ENCODE measurements around the gene DNAJA4. TPM values are rescaled to one million over a fixed set of nuclear protein-coding genes. Genes with fewer than 3 reads are reported as not detected.

Gene DNAJA4
- total RNA-seq, 2 donors from 2014 or later, result 32.1 to 43.7 TPM

DNA sequence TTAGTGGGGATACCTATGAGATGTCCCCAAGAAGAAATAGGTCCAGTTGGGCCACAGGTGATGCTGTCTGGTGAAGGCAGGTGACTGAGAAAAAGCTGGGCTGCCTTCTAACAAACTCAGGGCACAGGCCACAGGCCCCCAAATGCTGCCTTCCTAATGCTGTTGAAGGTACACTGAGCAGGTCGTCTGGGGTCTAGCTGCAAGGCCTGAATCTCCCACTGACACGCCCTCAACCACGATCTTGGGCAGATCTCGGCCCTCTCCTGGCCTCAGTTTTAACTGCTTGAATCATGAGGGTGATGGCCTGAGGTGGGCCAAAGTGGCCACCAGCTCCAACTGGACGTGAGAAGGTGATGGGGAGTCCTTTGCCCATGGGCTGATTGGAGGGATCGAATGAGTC, 27.9 kb upstream of the DNAJA4 start:
- no peak for DNase-seq (ENCODE audit: low spot score)

GRCh38 chr15:78237146-78237545, 27.2 kb upstream of the DNAJA4 start:
- DNase-seq (ENCODE audit: low spot score), result no peak
- no peaks in the 10 kb centered on the region for H3K36me3 ChIP-seq
- H3K27me3 ChIP-seq (replicated peaks; ENCODE audit: insufficient read depth), result no peaks in the 10 kb centered on the region
- H3K27ac ChIP-seq, result no peak overlapping the region
- H3K4me1 ChIP-seq (replicated peaks), result no peaks in the 10 kb centered on the region
- no peaks in the 10 kb centered on the region for H3K9me3 ChIP-seq
- intact Hi-C loops (cut with DNase I), result no loop called here
- no peak overlapping the region for H3K4me3 ChIP-seq
- TF ChIP-seq POLR2AphosphoS5 (IDR thresholded peaks at IDR 0.05) (no peak), POLR2A (IDR thresholded peaks at IDR 0.05) (no peak), CTCF (IDR thresholded peaks at IDR 0.05) (no peak)
- 88% methylated on average over 6 of the region's 6 CpGs for WGBS

More for the DNA sequence above, 27.9 kb upstream of the DNAJA4 start:
- intact Hi-C loops (cut with DNase I), result no loop called here
- TF ChIP-seq POLR2A (IDR thresholded peaks at IDR 0.05) (no peak), CTCF (IDR thresholded peaks at IDR 0.05) (no peak), POLR2AphosphoS5 (IDR thresholded peaks at IDR 0.05) (no peak)
- 96% methylated on average over 6 of the region's 6 CpGs for WGBS
- no peak overlapping the region for H3K4me3 ChIP-seq
- H3K27me3 ChIP-seq (replicated peaks; ENCODE audit: insufficient read depth), result no peaks in the 10 kb centered on the region
- H3K4me1 ChIP-seq (replicated peaks), result no peaks in the 10 kb centered on the region
- H3K27ac ChIP-seq, result no peak overlapping the region
- H3K9me3 ChIP-seq, result no peaks in the 10 kb centered on the region
- no peaks in the 10 kb centered on the region for H3K36me3 ChIP-seq

- no peak for DNase-seq (ENCODE audit: low spot score)
- Histone ChIP-seq H3K27ac (no peak overlapping the region), H3K9me3 (no peaks in the 10 kb centered on the region), H3K4me3 (no peak overlapping the region), H3K27me3 (replicated peaks; ENCODE audit: insufficient read depth) (no peaks in the 10 kb centered on the region), H3K4me1 (replicated peaks) (no peaks in the 10 kb centered on the region), H3K36me3 (no peaks in the 10 kb centered on the region)
- no peak for TF ChIP-seq CTCF (IDR thresholded peaks at IDR 0.05)
- no peak for TF ChIP-seq POLR2AphosphoS5 (IDR thresholded peaks at IDR 0.05)
- intact Hi-C loops (cut with DNase I), result loop anchor here (5.0 to 10.0 kb wide), 3 partner anchors 63 to 275 kb away; partner anchors contain the start of gene CIB2
- WGBS, result 87% methylated on average over 5 of the region's 5 CpGs
Observed at GRCh38 chr15:78239811-78240210, 24.6 kb upstream of the DNAJA4 start.

GRCh38 chr15:78241017-78241416, 23.3 kb upstream of the DNAJA4 start:
- Histone ChIP-seq H3K27ac (no peak overlapping the region), H3K36me3 (no peaks in the 10 kb centered on the region), H3K4me1 (replicated peaks) (no peaks in the 10 kb centered on the region), H3K9me3 (no peaks in the 10 kb centered on the region), H3K27me3 (replicated peaks; ENCODE audit: insufficient read depth) (no peaks in the 10 kb centered on the region), H3K4me3 (no peak overlapping the region)
- TF ChIP-seq CTCF (IDR thresholded peaks at IDR 0.05) (peak; percentile 76 to 91 (median 88)), POLR2AphosphoS5 (IDR thresholded peaks at IDR 0.05) (no peak)
- peak; percentile 82 for DNase-seq (ENCODE audit: low spot score)
- intact Hi-C loops (cut with DNase I), result loop anchor here (1.0 to 10.0 kb wide), 4 partner anchors 64 to 276 kb away; partner anchors contain the start of gene CIB2
- WGBS, result 17% methylated on average over 11 of the region's 12 CpGs

- H3K4me1 ChIP-seq (replicated peaks), result no peaks in the 10 kb centered on the region
- H3K27ac ChIP-seq, result no peak overlapping the region
- 72% methylated on average over 5 of the region's 5 CpGs for WGBS
- intact Hi-C loops (cut with DNase I), result loop anchor here (5.0 to 10.0 kb wide), 3 partner anchors 65 to 277 kb away; partner anchors contain the start of gene CIB2
- no peaks in the 10 kb centered on the region for H3K36me3 ChIP-seq
- no peak overlapping the region for H3K4me3 ChIP-seq
- no peaks in the 10 kb centered on the region for H3K27me3 ChIP-seq (replicated peaks; ENCODE audit: insufficient read depth)
- no peaks in the 10 kb centered on the region for H3K9me3 ChIP-seq
- no peak for TF ChIP-seq POLR2AphosphoS5 (IDR thresholded peaks at IDR 0.05)
- TF ChIP-seq CTCF (IDR thresholded peaks at IDR 0.05), result peak in 1 of 4 experiments; percentile 17
- no peak for DNase-seq (ENCODE audit: low spot score)
Observed at GRCh38 chr15:78242128-78242527, 22.2 kb upstream of the DNAJA4 start.
